ENCODE data around the gene ZSCAN9. TPM values are rescaled to one million over a fixed set of nuclear protein-coding genes. Genes with fewer than 3 reads are reported as not detected.
A peak's percentile ranks its signal among the peaks of the same experiment; 100 is the strongest.

ZSCAN9 gene
- total and polyA plus RNA-seq, 9 of the 15 experiments (the other 6 are each of a cell fraction or from before 2014, with no cell fraction given), result 18.8 to 48.9 (median 28.7) TPM

GRCh38 chr6:28266962-28267694 is 42.1 kb downstream of the ZSCAN9 start, which contains the start of gene ZSCAN26 (continued):
- TF ChIP-seq, protein P1, sequence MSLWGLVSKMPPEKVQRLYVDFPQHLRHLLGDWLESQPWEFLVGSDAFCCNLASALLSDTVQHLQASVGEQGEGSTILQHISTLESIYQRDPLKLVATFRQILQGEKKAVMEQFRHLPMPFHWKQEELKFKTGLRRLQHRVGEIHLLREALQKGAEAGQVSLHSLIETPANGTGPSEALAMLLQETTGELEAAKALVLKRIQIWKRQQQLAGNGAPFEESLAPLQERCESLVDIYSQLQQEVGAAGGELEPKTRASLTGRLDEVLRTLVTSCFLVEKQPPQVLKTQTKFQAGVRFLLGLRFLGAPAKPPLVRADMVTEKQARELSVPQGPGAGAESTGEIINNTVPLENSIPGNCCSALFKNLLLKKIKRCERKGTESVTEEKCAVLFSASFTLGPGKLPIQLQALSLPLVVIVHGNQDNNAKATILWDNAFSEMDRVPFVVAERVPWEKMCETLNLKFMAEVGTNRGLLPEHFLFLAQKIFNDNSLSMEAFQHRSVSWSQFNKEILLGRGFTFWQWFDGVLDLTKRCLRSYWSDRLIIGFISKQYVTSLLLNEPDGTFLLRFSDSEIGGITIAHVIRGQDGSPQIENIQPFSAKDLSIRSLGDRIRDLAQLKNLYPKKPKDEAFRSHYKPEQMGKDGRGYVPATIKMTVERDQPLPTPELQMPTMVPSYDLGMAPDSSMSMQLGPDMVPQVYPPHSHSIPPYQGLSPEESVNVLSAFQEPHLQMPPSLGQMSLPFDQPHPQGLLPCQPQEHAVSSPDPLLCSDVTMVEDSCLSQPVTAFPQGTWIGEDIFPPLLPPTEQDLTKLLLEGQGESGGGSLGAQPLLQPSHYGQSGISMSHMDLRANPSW (CRISPR knock-in tag; IDR thresholded peaks at IDR 0.05), result peak; percentile 97; the same call in 1 of the 2 replicates
- TF ChIP-seq RBFOX2 (IDR thresholded peaks at IDR 0.05; ENCODE audit: low read depth, low read length) (peak; percentile 87), MCM7 (IDR thresholded peaks at IDR 0.05) (no peak), CUX1 (CRISPR knock-in tag; IDR thresholded peaks at IDR 0.05) (no peak), POLR2B (IDR thresholded peaks at IDR 0.05; ENCODE audit: low read depth, partially characterized antibody) (peak; percentile 87), CGGBP1 (CRISPR knock-in tag; IDR thresholded peaks at IDR 0.05) (no peak), ZNF408 (CRISPR knock-in tag; IDR thresholded peaks at IDR 0.05; ENCODE audit: low read depth) (no peak), PRMT5 (CRISPR knock-in tag; IDR thresholded peaks at IDR 0.05) (no peak)
- TF ChIP-seq, protein P2, sequence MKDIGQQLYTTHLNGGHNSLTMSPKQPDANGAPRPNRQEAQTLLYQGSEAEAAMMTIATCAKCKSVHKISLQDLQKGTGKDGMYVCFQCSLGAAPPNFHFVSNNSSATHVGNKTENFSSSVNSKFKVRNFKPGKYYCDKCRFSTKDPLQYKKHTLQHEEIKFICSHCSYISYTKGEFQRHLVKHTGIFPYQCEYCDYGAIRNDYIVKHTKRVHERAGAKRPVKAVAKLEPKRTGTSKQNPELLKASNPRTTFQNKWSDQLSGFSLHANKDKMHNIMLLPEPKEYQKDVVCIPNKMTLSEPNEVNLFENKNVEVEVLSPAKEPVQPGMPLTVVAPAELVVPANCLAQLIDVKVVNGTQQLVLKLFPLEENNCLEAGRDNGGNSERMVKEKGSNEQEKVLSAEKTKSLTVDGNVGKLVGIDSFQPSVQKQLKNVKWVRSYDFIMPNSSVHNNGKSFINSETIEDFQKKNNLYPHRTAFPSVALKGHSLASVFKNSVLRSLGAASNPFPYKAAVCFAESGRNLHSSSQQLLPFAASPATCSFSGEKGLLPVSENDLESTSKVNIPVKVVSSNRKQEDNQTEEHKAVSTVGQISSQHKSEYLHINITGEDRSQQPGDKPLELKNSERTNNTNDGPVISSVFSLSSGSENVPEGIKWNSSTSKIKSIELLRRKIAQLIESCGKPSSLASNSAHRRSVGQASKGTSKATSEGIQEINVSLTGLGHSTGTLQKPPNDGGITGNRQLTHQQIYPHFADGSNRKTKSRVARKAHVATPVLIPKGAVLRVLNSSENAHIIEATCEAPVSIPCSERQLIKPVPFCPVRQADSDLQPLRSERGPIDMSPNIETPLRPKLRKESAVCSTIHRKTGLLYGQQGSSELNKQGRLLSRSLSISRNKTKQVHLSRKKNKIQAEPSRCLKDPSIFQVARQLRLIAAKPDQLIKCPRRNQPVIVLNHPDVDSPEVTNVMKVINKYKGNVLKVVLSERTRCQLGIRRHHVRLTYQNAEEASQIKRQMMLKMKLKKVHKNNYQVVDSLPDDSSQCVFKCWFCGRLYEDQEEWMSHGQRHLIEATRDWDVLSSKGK (CRISPR knock-in tag; IDR thresholded peaks at IDR 0.05), result no peak
- TF ChIP-seq, protein P3, sequence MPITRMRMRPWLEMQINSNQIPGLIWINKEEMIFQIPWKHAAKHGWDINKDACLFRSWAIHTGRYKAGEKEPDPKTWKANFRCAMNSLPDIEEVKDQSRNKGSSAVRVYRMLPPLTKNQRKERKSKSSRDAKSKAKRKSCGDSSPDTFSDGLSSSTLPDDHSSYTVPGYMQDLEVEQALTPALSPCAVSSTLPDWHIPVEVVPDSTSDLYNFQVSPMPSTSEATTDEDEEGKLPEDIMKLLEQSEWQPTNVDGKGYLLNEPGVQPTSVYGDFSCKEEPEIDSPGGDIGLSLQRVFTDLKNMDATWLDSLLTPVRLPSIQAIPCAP (CRISPR knock-in tag; IDR thresholded peaks at IDR 0.05; ENCODE audit: borderline replicate concordance), result no peak
- TF ChIP-seq, protein P4, sequence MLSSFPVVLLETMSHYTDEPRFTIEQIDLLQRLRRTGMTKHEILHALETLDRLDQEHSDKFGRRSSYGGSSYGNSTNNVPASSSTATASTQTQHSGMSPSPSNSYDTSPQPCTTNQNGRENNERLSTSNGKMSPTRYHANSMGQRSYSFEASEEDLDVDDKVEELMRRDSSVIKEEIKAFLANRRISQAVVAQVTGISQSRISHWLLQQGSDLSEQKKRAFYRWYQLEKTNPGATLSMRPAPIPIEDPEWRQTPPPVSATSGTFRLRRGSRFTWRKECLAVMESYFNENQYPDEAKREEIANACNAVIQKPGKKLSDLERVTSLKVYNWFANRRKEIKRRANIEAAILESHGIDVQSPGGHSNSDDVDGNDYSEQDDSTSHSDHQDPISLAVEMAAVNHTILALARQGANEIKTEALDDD (IDR thresholded peaks at IDR 0.05), result peak; percentile 54; the same call in 1 of the 2 replicates

All from K562 (cell line).